Activated T-helper 1 cell treated with Interleukin-2 at 50 U/mL for 16 hours (primary cell): ENCODE results near the gene PCCA.

Experiments used
- DNase-seq: peaks from one replicate; pipeline ENCODE4 v3.0.0-alpha.2; 2020; ENCODE audit warnings: low read depth

The PCCA gene

GRCh38 chr13:100470866-100471505 is 382.1 kb downstream of the PCCA start:
- no peak for DNase-seq

- no peak for DNase-seq
Measured at GRCh38 chr13:100473087-100473486, 384.2 kb downstream of the PCCA start.

GRCh38 chr13:100473501-100474044 is 384.7 kb downstream of the PCCA start:
- no peak for DNase-seq

GRCh38 chr13:100476963-100477362 is 388.1 kb downstream of the PCCA start:
- no peak for DNase-seq

GRCh38 chr13:100478107-100478809 is 389.4 kb downstream of the PCCA start:
- DNase-seq, result no peak

GRCh38 chr13:100480676-100481075 is 391.8 kb downstream of the PCCA start:
- no peak for DNase-seq

GRCh38 chr13:100483139-100483538 is 394.2 kb downstream of the PCCA start:
- DNase-seq, result no peak

- DNase-seq, result no peak
Measured at GRCh38 chr13:100483841-100484381, 395.0 kb downstream of the PCCA start.

- no peak for DNase-seq
Measured at GRCh38 chr13:100484702-100485101, 395.8 kb downstream of the PCCA start.

- DNase-seq, result no peak
Measured at GRCh38 chr13:100485265-100485664, 396.4 kb downstream of the PCCA start.

GRCh38 chr13:100490692-100491091 is 401.8 kb downstream of the PCCA start:
- no peak for DNase-seq

GRCh38 chr13:100491164-100491842 is 402.4 kb downstream of the PCCA start:
- no peak for DNase-seq

GRCh38 chr13:100493418-100493817 is 404.5 kb downstream of the PCCA start:
- DNase-seq, result no peak

GRCh38 chr13:100495455-100495854 is 406.6 kb downstream of the PCCA start:
- no peak for DNase-seq

- no peak for DNase-seq
Measured at GRCh38 chr13:100497389-100497788, 408.5 kb downstream of the PCCA start.

- no peak for DNase-seq
Measured at GRCh38 chr13:100502446-100502845, 413.6 kb downstream of the PCCA start.

GRCh38 chr13:100503622-100504021 is 414.7 kb downstream of the PCCA start:
- no peak for DNase-seq

- DNase-seq, result no peak
Measured at GRCh38 chr13:100506154-100506553, 417.3 kb downstream of the PCCA start.

GRCh38 chr13:100506600-100507422 is 417.9 kb downstream of the PCCA start:
- DNase-seq, result no peak

GRCh38 chr13:100508455-100508854 is 419.6 kb downstream of the PCCA start:
- no peak for DNase-seq

- DNase-seq, result no peak
Measured at GRCh38 chr13:100508996-100509395, 420.1 kb downstream of the PCCA start.
